ENCODE data around the gene PVALEF.

The PVALEF gene

DNA sequence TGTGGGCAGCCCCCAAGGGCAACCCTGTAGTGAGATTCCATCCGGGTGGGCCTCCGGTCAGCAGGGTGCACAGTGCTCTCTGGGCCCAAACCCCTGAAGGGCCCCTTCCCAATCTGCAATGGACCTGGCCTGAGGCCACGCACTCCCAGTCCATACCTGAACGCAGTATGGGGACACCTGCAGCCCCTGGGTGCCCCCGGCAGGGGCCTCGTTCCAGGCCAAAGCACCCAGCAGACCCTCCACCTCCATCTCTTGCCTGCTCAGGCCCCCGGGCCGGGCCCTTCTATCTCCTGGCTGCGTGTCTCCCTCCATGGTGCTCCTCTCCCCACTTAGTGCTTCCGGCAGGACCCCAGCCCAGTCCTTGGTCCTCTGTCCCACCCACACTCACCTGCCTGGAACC is 18.0 kb downstream of the PVALEF start:
- no peak for DNase-seq (ENCODE audit: low read depth)

DNA sequence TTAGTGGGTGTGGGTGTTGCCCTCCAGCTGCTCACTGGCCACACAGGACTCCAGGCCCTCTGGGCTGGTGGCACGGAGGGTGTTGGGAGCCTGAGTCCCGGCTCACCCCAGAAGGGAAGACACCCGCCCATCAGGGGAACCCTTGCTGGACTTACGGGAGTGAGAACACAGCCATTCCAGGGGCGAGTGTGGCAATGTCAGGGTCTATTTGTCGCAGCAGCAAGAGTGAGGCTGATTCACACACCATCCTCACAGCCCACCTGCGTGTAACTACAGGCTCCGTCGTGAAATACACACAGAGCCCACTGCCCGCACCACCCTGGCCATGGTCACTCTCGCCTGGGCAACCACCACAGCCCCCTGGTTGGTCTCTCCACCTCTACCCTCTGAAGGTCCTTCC is 18.5 kb downstream of the PVALEF start:
- no peak for DNase-seq (ENCODE audit: low read depth)

DNA sequence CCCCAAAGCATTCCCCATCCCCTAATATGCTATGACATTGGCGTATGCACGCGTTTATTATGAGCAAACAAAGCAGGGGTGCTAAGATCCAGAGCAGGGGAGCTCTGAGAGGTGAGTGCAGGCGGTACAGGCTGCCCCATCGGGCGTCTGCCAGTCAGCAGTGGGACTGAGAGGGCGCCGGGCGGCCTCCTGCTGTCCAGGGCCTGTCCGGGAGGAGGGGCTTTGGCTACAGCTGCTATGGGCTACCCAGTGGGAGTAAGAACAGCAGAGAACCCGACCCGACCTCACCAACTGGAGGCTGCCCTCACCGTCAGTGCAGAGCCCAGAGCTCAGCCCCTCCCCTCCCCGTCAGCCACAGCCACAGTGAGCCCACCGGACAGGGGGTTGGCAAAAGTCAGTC is 19.2 kb downstream of the PVALEF start:
- DNase-seq (ENCODE audit: low read depth) = no peak

DNA sequence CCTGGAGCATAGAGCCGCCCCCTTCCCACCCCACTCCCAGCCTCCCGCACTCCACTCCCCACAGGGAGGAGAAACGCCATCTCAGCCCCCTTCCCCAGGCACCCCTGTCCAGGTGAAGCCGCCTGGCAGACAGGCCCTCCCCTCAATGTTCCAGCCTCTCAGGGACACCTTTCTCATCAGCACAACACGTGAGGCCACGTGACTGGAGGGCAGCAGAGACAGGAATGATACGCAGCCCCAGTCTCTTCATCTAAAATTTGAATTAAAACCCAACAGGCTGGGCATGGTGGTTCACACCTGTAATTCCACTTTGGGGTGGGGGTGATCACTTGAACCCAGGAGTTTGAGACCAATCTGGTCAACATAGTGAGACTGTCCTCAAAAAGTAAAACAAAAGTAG is 20.9 kb downstream of the PVALEF start:
- no peak for DNase-seq (ENCODE audit: low read depth)

DNA sequence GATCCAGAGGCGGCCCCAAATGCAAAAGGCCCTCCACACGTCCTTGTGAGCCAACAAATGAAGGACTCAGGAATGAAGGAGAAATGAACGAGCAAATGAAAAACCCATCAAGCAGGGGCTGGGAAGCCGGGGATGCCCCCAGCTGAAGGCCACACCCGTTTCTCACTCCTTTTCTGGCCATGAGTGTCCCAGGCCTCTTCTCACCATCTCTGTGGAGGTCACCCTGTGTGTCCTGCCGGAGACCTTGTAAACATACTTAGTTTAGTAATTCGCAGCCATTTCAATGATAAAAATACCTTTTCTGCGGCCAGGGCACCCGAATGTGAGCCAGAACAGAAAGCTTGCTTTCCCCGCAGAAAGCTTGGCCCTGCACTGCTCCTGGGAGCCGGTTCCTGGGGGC is 21.8 kb downstream of the PVALEF start:
- DNase-seq (ENCODE audit: low read depth) = no peak

DNA sequence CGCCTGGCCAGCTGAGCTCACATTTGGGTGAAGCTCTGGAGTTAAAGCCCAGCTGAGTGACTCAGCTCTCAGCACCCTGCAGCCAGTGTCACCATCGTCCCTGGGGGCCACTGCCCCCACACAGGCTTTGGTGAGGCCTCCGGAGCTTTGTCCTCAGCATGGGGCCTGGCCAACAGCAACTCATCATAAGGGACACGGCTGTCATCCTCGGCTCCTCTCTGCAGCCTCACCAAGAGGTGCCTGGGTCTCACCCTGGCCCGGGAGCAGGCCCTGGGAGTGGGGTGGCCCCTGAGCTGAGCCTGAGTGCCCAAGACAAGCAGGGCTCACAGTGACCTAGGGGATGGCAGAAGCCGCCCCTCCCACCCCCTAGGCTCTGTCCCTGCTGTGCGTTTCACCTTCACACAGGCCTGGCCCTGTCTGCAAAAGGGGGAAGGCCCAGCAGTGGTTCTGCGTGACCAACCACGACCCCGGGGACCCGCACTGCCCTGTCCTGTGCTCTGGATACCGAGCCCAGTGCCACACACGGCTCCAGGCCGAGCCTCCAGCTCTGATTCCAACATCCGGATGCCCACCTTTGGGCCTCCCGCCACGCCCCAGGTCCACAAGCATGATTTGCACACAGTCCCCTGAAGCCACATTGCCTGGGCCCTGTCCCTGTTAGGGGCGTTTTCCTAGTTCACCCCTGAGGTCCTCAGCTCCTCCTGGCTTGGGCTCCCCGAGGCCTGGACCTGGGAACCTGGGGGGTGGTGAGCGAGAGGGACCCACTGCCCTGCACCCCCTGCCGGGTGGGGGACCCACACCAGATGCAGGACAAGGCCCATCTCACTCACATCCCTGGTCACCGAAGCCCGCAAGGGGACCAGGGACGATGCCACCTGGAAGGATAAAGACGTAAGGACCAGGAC is 22.5 kb downstream of the PVALEF start:
- no peak for DNase-seq (ENCODE audit: low read depth)

DNA sequence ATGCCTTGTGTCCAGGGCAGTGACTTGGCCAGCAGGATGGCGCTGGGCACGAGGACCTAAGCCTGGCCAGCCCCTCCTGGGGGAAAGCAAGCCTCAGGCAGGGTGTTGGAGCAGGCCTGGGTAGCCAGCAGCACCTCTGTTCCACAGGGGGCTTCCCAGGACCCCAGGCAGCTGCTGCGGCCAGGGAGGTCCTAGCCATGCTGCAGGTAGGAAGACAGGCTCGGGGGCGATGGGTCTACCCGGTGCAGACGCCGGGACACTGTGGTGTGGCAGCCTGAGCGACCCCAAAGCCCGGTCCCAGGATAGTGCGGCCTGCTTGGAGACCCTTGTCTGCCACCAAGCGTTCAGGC is 23.2 kb downstream of the PVALEF start:
- DNase-seq (ENCODE audit: low read depth) = no peak

DNA sequence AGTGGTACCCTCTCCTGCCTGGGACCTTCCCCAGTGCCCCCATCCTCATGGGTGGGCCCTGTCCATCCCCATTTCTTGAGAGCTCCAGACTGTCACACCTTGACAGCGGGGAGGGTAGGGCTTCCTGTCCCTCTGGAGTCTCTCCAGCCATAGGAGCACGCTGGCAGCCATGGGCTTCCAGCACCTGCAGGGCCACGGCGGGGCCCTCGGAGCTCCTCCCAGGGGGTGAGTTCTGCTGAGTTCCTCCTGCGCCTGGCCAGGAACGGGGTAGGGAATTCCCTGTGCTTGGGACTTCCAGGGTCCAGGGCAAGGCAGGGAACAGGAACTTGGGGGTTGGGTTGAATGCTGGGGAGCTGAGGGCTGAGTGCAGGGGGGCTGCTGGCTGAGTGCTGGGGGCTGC is 23.7 kb downstream of the PVALEF start:
- DNase-seq (ENCODE audit: low read depth) = no peak

DNA sequence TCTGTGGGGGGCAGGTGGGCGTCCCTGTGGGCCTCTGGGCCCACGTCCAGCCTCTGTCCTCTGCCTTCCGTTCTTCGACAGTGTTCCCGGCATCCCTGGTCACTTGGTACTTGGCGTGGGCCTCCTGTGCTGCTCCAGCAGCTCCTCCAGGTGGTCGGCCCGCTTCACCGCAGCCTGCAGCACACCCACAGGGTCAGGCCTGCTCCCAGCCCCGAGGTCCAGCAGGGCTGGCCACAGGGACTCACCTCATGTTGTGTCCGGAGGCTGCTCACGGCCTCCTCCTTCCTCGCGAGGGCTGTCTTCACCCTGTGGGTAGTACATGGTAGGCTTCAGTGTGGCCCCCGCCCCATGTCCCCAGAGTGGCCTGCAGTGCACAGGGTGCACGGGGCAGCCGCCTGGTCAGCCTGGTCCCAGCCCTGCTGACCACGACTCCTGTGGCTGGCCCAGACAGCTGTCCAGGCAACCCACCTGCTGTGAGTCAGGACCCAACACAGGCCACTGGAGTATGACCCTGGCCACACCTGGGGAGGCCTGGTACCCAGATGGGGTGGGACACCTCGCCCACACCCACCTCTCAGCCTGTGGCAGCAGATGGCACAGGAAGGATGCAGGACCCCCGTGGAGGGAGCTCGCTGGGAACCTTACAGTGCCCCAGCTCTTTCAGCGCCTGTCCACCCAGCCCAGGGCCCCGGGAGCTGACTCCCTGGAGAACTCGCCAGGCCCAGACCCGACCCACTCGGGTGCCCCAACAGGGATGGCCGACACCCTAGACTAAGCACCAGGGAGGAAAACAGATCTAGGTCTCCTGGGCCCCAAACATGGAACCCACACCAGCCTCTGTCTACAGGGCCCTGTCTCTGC is 24.6 kb downstream of the PVALEF start:
- no peak for DNase-seq (ENCODE audit: low read depth)

DNA sequence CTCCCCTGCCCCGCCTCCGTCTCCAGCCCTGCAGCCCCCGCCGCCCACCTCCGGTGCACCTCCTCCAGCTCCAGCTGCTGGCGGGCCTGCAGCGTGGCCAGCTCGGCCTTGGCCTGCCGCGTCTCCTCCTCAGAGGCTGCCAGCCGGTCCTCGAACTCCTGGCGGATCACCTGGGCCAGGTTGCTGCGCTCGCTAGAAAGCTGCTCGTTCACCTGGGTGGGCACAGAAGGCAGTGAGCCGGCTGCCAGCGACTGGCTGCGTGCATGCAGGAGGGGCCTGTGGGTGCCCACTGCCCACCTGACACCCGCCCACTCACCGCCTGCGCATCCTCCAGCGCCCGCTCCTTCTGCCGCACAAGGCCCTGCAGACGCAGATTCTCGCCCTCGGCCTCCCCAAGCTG is 25.3 kb downstream of the PVALEF start:
- DNase-seq (ENCODE audit: low read depth) = no peak

DNA sequence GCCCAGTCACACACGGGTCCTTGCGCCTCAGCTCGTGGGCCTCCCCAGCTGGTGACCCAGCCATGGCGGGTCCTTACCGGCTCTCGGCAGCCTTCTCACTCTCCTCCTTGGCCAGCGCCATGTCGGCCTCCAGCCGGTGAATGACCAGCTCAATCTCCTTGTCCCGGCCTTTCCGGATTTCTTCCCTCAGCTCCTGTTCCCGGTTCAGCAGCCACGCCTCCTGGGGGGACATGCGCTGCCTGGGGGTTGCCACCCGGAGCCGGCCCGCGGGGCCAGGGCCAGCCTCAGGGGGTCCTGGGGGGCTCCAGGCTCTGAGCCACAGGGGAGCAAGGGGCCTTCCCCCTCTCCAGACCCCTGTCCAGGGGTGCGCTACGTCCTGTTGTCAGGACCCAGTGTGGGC is 25.8 kb downstream of the PVALEF start:
- DNase-seq (ENCODE audit: low read depth) = no peak

DNA sequence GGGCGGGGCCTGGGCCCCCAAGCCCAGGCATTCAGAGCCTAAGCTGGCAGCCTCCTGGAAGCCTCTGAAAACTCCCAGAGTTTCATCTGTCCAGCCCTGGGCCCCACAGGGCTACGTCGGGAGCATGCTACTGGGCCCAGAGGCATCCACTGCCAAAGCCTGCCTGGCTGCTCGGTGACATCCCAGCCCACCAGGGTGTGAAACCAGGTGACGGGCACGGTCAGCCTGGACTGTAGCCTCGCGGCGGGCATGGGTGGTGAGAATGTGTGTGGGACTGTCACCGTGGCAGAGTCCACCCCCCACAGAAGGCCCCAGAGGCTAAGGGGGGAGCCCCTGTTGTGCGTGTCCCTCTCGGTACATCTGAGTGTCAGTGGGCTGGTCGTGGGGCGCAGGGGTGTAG is 26.3 kb downstream of the PVALEF start:
- DNase-seq (ENCODE audit: low read depth) = no peak

DNA sequence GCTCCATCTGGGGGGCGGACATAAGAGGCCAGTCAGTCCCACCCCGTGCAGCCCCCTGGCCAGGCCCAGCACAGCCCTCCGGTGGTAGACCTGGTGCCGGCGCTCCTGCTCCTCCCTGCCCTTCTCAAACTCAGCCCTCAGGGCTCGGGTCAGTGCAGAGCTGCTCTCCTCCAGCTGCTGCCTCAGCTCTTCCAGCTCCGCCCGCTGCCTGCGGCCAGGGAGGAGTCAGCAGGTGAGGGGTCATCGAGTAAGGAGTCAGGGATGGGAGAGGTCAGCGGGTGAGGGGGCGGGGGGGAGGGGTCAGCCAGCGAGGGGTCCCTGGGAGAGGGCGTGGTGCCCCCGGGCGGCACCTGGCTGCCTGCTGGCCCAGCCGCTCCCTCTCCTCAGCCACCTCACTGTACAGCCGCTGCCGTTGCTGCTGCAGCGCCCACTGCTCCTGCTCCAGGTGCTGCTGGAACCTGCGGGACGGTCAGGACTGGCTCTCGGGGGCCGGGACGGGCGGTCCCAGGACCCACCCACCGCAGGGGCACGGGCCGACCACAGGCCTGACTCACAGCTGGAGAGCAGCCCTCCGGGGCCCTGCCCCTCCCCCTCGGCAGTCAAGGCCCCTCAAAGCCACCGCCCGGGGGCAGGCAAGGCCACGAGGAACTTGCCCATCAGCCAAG is 27.2 kb downstream of the PVALEF start:
- DNase-seq (ENCODE audit: low read depth) = no peak

DNA sequence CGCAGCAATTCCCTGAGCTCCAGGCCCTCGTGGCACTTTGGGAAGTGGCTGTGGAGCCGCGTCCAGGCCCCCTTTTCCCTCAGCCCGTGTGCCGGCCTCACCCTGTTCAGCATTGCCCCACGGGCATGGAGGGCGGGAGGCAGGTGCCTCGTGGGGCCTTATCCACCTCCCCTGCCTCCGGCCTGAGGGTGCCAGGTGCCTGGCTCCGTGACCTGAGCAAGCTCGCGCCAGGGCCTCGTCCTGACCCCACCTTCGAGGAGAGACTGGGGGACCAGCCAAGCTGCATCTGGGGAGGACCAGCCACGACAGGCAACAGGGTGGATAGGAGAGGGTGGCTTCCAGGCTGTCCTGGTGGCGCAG is 27.7 kb downstream of the PVALEF start:
- DNase-seq (ENCODE audit: low read depth) = no peak

DNA sequence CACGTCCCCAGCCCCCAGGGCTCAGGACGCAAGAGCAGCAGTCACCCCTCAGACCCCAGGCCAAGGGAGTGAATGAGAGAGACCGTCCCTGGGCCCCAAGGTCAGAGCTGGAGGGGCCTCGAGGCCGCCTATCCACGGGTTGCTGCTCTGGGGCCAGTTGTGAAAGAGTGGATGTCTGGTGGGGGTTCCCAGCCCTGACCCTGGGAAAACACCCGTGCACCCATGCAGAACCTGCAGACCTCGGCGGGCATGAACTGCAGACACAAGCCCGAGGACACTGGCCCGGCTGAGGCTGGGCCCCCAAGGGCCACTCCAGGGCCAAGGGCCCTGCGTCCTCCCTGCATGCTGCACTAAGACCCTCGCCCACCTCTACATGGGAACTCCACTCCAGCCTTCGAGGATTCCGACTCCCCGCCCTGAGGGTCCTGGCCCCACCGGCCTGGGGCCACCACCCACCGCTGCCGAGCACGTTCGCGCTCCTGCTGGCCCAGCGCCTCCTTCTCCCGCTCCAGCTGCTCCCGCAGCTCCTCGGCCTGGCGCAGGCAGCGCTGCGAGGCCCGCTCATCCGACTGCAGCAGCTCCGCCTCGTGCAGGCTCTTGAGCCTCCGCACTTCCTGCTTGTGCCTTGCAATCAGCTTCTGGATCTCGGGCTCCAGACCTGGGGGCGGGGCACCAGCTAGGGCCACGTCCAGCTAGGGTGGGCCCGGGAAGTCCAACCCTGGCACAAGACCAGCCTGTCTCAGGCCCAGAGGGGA is 28.3 kb downstream of the PVALEF start:
- DNase-seq (ENCODE audit: low read depth) = no peak

DNA sequence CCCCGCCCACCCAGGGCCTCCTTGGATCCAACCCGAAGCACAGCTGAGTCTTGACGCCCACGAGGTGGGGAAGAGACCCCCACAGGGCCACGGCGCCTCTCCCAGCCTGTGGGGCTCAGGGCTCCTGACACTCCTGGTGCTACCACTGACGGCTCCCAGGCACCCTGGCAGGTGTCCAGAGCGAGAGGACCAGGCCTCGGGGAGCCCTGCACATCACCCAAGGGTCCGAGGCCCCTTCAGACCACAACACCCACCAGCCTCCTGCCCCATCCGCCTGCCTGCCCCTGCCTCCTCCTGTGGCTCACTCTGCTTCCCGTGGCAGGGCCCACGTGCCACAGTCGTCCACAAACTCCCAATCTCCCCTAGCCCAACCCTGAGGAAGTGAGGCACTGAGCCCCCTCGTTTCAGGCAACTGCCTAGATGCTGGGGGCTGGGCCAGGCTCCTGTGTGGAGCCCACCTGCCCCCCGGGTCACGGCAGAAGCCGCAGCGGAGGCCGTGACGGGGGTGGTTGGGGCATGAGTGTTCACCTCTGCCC is 29.0 kb downstream of the PVALEF start:
- DNase-seq (ENCODE audit: low read depth) = no peak

DNA sequence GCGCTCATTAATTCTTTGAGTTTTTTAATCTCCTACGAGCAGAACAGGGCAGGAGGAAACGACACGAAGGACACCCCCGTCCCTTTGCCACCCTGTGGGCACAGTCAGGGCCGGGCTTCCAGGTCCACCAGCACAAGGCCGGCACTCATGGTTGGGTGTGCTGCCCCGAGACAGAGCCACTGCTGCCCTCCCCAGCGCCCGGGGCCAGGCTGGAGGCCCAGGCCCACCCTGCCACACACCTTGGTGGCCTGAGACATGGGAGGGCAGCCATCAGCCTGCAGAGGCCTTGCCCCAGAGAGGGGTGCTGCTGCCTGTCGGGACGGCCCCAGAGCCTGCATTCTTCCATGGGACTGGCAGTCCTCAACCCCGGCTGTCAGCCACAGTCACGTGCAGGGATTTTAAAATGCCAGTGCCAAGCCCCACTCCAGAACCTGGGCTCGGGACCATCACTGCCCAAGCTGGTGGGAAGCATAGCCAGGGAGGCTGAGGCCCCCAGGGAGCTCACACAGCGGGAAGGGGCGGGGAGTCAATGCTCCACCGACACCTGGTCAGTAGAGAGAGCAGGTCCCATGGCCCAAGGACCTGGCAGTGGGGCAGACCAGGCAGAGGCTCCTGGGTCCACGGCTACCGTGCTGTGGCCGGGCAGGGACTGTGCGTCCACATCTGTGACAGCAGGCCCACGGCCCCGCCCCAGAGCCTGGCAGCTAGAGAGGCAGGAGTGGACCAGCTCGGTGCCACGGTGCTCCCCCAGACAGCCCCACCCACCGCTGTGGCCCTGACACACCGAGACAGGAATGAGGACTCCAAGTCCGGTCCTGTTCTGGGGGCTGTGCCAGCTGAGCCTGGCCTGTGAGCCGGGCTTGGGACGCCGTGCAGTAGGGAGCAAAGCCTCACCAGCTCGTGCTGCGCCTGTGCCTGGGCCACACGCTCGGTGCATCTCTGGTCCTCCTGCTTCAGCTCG is 29.9 kb downstream of the PVALEF start:
- no peak for DNase-seq (ENCODE audit: low read depth)

DNA sequence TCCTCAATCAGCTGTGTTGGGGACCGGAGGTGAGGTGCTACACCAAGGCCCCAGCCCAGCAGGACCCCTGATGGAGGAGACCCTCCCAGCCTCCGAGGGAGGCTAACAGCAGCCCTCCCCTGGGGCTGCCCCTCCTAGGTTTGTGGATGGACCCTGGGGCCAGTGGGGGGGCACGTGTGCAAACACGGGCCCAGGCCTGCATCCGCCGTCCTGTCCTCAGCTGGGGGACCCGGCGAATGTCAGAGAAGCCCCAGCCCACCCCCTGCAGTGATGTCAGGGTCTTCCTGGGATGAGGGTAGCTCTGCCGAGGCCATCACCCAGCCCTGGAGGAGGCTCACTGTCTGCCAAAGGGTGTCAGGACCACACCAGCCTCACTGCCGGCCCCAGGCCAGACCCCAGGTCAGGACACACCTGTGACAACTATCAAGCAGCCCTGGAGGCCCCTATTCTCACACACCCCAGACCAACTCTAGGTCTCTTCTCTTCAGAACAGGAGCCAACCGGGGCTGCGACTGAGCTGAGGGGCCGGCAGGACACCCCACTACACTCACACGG is 30.7 kb downstream of the PVALEF start:
- DNase-seq (ENCODE audit: low read depth) = no peak

DNA sequence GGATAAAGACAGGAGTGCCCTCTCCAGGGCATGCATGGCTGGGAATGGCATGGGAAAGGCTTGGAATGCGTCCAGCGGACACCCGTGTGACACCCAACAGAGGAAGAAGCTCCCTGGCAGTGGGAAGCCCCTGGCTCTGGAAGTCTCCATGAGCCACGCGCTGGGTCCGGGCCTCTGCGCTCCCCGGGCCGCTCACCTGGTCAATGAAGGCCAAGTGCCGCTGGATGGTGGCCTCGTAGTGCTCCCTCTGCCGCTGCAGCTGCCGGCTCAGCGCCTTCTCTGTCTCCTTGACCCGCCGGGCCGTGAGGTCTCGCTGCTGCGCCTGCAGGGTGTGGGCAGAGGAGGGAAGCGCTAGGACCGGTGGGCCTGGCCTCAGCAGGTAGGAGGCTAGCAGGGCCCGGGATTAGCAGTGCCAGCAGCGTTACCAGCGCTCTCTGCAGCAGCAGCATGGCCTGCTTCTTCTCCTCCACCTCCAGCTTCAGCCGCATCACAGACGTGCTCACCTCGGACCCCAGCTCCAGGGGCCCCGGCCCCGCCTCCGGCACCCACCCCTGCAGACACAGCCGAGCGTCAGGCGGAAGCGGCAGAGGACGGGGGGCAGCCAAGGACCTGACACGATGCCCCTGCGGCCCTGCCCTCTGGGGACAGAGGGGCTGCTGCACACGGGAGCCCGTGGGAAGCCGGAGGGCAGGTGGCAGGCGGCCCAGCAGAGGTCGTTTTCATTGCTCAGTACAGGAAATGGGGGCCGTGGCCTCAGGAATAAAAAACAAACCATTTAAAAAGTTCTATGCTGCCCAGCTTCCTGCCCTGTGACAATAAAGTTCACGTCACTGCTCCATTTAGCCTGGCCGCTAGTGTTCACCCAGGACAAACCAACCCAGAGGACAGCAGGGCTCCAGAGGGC is 31.4 kb downstream of the PVALEF start:
- no peak for DNase-seq (ENCODE audit: low read depth)
